OCI-LY7 (cell line): ENCODE data around the gene TDRD7. TPM values are rescaled to one million over a fixed set of nuclear protein-coding genes. Genes with fewer than 3 reads are reported as not detected.

ENCODE experiments used
- BruUV-seq: library from RNA; stranded (reverse); fragments of 400-500 nt; replicated peaks from 2 replicates; lab custom pipeline; 2021; lab: Mats Ljungman, UMichigan
- CTCF ChIA-PET: fragments of 300-600 bp; sonication (Branson Sonifier 250); formaldehyde crosslinking; loops from one replicate; lab custom pipeline; 2022; ENCODE audit warnings: antibody characterized with exemption; ENCODE audit not compliant: unreplicated experiment; lab: Charles Lee
- POLR2A ChIA-PET: fragments of 300-600 bp; sonication (Branson Sonifier 250); formaldehyde crosslinking; loops from one replicate; lab custom pipeline; 2022; ENCODE audit warnings: antibody characterized with exemption; lab: Charles Lee
- DNase-seq: peaks from one replicate; pipeline ENCODE4 v3.0.0-alpha.2; 2015; ENCODE audit warnings: low spot score
- H2AFZ ChIP-seq: fragments of 200-600 bp; sonication (generic), shearing (Covaris generic); 2 replicates; pipeline ENCODE4 v1.6.1; 2014; ENCODE audit warnings: mild to moderate bottlenecking, antibody characterized with exemption, low read length, moderate library complexity
- H3K27ac ChIP-seq: fragments of 200-600 bp; sonication (generic); 2 replicates; pipeline ENCODE4 v1.5.1; 2014; ENCODE audit warnings: mixed run types, low read depth, mild to moderate bottlenecking, moderate library complexity, low read length, inconsistent platforms; ENCODE audit not compliant: poor library complexity, severe bottlenecking
- H3K36me3 ChIP-seq: fragments of 200-600 bp; sonication (generic); 2 replicates; pipeline ENCODE4 v1.6.1; 2014; ENCODE audit warnings: mild to moderate bottlenecking, antibody characterized with exemption, low read length, moderate library complexity, mixed read lengths; ENCODE audit not compliant: insufficient read depth
- H3K4me1 ChIP-seq: fragments of 200-600 bp; sonication (generic); 2 replicates; pipeline ENCODE4 v1.5.1; 2014; ENCODE audit warnings: mild to moderate bottlenecking, low read length; ENCODE audit not compliant: insufficient read depth, poor library complexity, severe bottlenecking
- H3K4me2 ChIP-seq: fragments of 200-600 bp; sonication (generic); 2 replicates; pipeline ENCODE4 v1.6.1; 2014; ENCODE audit warnings: mild to moderate bottlenecking, low read length
- H3K4me3 ChIP-seq: fragments of 200-600 bp; sonication (generic); 2 replicates; pipeline ENCODE4 v1.5.1; 2014; ENCODE audit warnings: mild to moderate bottlenecking, low read depth, low read length; ENCODE audit not compliant: poor library complexity, severe bottlenecking
- H3K79me2 ChIP-seq: fragments of 200-600 bp; sonication (generic); 2 replicates; pipeline ENCODE4 v1.6.1; 2016; ENCODE audit warnings: low read depth, mild to moderate bottlenecking, low read length, moderate library complexity, mixed read lengths; ENCODE audit not compliant: insufficient read depth
- H3K9me2 ChIP-seq: fragments of 200-600 bp; sonication (generic); 2 replicates; pipeline ENCODE4 v1.6.1; 2016; ENCODE audit warnings: mild to moderate bottlenecking, low read length, mixed read lengths; ENCODE audit not compliant: insufficient read depth
- H3K9me3 ChIP-seq: fragments of 200-600 bp; sonication (generic); 2 replicates; pipeline ENCODE4 v1.6.1; 2014; ENCODE audit warnings: mild to moderate bottlenecking, mixed run types, low read length, mixed read lengths
- H4K20me1 ChIP-seq: fragments of 200-600 bp; sonication (generic); 2 replicates; pipeline ENCODE4 v1.6.1; 2014; ENCODE audit warnings: mild to moderate bottlenecking, antibody characterized with exemption, low read length, moderate library complexity, mixed read lengths; ENCODE audit not compliant: insufficient read depth
- EZH2phosphoT487 ChIP-seq: fragments of 200-600 bp; sonication (generic); IDR thresholded peaks from 2 replicates; pipeline ENCODE4 v1.6.1; 2018; ENCODE audit warnings: low read depth, borderline replicate concordance, mild to moderate bottlenecking, mixed run types, antibody characterized with exemption, low read length, moderate library complexity, mixed read lengths
- intact Hi-C: fragments of 100-400 bp; cut with micrococcal nuclease; formaldehyde crosslinking; loops from one replicate; pipeline ENCODE4 v1.10.0; 2022; ENCODE audit not compliant: unreplicated experiment
- total RNA-seq, 2 experiments: library from RNA; depleted of rRNA in 1 of 2; stranded (reverse); fragments of >200 nt in 1 of 2; shearing (Covaris generic) in 1 of 2; gene quantifications; 2 replicates each; pipeline ENCODE4 v1.2.3, GENCODE V29; 2014 to 2022
- TF ChIP-seq, protein P1 (sequence below): fragments of 200-600 bp; sonication (generic); conservative IDR thresholded peaks from 2 replicates; pipeline ENCODE4 v1.5.1; 2014; ENCODE audit warnings: mild to moderate bottlenecking, antibody characterized with exemption, low read length, moderate library complexity, mixed read lengths

The TDRD7 gene
- total RNA-seq, 2 experiments from 2014 or later, result 4.0 to 6.1 TPM

DNA sequence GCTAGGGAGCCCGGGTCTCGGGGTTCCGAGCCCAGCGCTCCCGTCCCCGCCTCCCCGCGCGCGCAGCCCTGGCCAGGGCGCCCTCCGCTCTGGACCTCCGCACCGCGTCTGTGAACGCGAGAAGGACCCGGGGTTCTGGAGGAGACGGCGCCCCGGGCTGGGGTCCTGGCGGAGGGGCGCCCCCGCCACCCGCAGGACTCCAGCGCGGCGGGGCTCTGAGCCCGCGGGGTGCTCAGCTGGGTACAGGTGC is 90.0 kb downstream of the TDRD7 start:
- Histone ChIP-seq H3K9me3 (no peaks in the 10 kb centered on the region), H3K36me3 (no peaks in the 10 kb centered on the region), H4K20me1 (no peaks in the 10 kb centered on the region), H3K4me2 (no peak overlapping the region), H2AFZ (no peak overlapping the region), H3K4me3 (no peak overlapping the region), H3K4me1 (no peaks in the 10 kb centered on the region), H3K27ac (no peak overlapping the region), H3K9me2 (no peaks in the 10 kb centered on the region; the same call in 1 of the 2 replicates), H3K79me2 (no peaks in the 10 kb centered on the region)
- TF ChIP-seq, protein P1, sequence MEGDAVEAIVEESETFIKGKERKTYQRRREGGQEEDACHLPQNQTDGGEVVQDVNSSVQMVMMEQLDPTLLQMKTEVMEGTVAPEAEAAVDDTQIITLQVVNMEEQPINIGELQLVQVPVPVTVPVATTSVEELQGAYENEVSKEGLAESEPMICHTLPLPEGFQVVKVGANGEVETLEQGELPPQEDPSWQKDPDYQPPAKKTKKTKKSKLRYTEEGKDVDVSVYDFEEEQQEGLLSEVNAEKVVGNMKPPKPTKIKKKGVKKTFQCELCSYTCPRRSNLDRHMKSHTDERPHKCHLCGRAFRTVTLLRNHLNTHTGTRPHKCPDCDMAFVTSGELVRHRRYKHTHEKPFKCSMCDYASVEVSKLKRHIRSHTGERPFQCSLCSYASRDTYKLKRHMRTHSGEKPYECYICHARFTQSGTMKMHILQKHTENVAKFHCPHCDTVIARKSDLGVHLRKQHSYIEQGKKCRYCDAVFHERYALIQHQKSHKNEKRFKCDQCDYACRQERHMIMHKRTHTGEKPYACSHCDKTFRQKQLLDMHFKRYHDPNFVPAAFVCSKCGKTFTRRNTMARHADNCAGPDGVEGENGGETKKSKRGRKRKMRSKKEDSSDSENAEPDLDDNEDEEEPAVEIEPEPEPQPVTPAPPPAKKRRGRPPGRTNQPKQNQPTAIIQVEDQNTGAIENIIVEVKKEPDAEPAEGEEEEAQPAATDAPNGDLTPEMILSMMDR, result no peak
- no peak for TF ChIP-seq EZH2phosphoT487
- DNase-seq, result no peak
- CTCF ChIA-PET, result no interaction called here
- POLR2A ChIA-PET, result no interaction called here
- intact Hi-C loops, result no loop called here
- BruUV-seq, result no TSS peak

DNA sequence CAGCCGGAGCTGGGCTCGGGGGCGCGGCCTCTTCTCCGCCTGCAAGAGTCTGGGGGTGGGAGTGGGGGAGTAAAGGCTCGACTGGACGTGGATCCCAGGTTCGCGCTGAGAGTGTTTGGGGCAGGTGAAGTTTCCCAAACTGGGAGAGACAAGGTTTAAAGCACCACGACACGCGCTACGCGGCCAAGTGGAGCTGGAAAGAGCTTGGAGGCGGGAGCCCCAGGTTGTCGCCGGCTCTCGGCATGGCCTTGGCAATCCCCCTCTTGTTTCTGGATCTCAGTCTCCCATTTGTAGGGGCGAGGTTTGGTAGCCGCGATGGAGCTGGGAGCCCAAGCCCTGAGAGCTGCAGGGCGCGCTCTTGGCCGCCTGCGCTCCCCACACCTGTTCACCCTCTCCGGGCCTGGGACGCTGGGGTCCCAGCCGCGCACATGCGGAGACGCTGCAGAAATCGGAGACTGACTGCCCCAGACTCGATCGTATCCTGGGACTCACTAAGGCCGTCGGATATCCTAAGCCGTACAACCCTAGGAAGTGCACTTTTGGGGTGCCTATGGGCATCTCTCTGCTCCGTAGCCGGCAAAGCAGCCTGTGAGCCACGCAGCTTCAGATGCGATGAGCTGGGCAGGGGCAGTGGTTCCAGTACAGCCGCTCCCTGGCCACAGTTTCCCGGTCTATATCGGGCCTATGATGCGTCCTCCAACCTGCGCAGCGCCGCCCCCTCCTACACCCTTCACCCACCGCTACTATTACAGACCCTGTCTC is 90.5 kb downstream of the TDRD7 start:
- Histone ChIP-seq H4K20me1 (no peaks in the 10 kb centered on the region), H3K27ac (no peak overlapping the region), H3K79me2 (no peaks in the 10 kb centered on the region), H2AFZ (no peak overlapping the region), H3K4me1 (no peaks in the 10 kb centered on the region), H3K36me3 (no peaks in the 10 kb centered on the region), H3K9me3 (no peaks in the 10 kb centered on the region), H3K4me2 (no peak overlapping the region), H3K4me3 (no peak overlapping the region), H3K9me2 (no peaks in the 10 kb centered on the region; the same call in 1 of the 2 replicates)
- POLR2A ChIA-PET, result no interaction called here
- no peak for DNase-seq
- TF ChIP-seq, protein P1, result no peak
- no peak for TF ChIP-seq EZH2phosphoT487
- intact Hi-C loops, result no loop called here
- BruUV-seq, result no TSS peak
- CTCF ChIA-PET, result no interaction called here
